GM23338 (cell line): Measurements from ENCODE around the gene DNAJC7. TPM values are rescaled to one million over a fixed set of nuclear protein-coding genes. Genes with fewer than 3 reads are reported as not detected.

Source experiments
- polyA plus RNA-seq: library from polyadenylated mRNA; unstranded; fragments of >200 nt; fragmentation: Nextera tagmentation; extraction: Ambion mirVana; gene quantifications from 2 replicates; pipeline ENCODE4 v1.2.1, GENCODE V29; 2016
- total RNA-seq: library from RNA; depleted of rRNA; stranded (reverse); fragments of >200 nt; shearing (Covaris generic); gene quantifications from 2 replicates; pipeline ENCODE4 v1.2.3, GENCODE V29; 2014; rRNA removed

The DNAJC7 gene
- total and polyA plus RNA-seq, 2 experiments from 2014 or later = 139 to 141 TPM

Other genes with a start within 250 kb of the DNAJC7 start
- gene JUP, start 230.7 kb downstream of the DNAJC7 start, total RNA-seq = 160 and 177 TPM in 2 replicates
- 45.5 and 47.2 TPM in 2 replicates for gene JUP, start 230.7 kb downstream of the DNAJC7 start, polyA plus RNA-seq
- 27.9 and 33.3 TPM in 2 replicates for gene P3H4, start 205.5 kb downstream of the DNAJC7 start, total RNA-seq
- gene P3H4, start 205.5 kb downstream of the DNAJC7 start, polyA plus RNA-seq = 16.0 and 17.0 TPM in 2 replicates
- gene FKBP10, start 204.4 kb downstream of the DNAJC7 start, total RNA-seq = 137 and 151 TPM in 2 replicates
- gene FKBP10, start 204.4 kb downstream of the DNAJC7 start, polyA plus RNA-seq = 26.2 and 32.2 TPM in 2 replicates
- gene NT5C3B, start 181.2 kb downstream of the DNAJC7 start, total RNA-seq = 68.9 and 78.3 TPM in 2 replicates
- 58.2 and 59.1 TPM in 2 replicates for gene NT5C3B, start 181.2 kb downstream of the DNAJC7 start, polyA plus RNA-seq
- 0.27 and 0.42 TPM in 2 replicates for gene KLHL10, start 179.6 kb downstream of the DNAJC7 start, total RNA-seq
- gene KLHL10, start 179.6 kb downstream of the DNAJC7 start, polyA plus RNA-seq = 0.13 TPM in 1 of 2 replicates, not detected in the other
- gene KLHL11, start 152.0 kb downstream of the DNAJC7 start, total RNA-seq = 23.7 and 25.5 TPM in 2 replicates
- 6.8 and 8.7 TPM in 2 replicates for gene KLHL11, start 152.0 kb downstream of the DNAJC7 start, polyA plus RNA-seq
- gene ACLY, start 98.5 kb downstream of the DNAJC7 start, total RNA-seq = 412 and 439 TPM in 2 replicates
- gene ACLY, start 98.5 kb downstream of the DNAJC7 start, polyA plus RNA-seq = 119 and 121 TPM in 2 replicates
- gene ODAD4, start 86.8 kb downstream of the DNAJC7 start, total RNA-seq = 0.12 and 1.8 TPM in 2 replicates
- gene ODAD4, start 86.8 kb downstream of the DNAJC7 start, polyA plus RNA-seq = 0.54 and 1.7 TPM in 2 replicates
- gene CNP, start 50.6 kb downstream of the DNAJC7 start, total RNA-seq = 40.3 and 47.8 TPM in 2 replicates
- gene CNP, start 50.6 kb downstream of the DNAJC7 start, polyA plus RNA-seq = 28.3 and 30.8 TPM in 2 replicates
- gene NKIRAS2, start 2.7 kb upstream of the DNAJC7 start, total RNA-seq = 42.5 and 52.9 TPM in 2 replicates
- gene NKIRAS2, start 2.7 kb upstream of the DNAJC7 start, polyA plus RNA-seq = 31.3 and 31.7 TPM in 2 replicates
- gene C17orf113, start 33.2 kb upstream of the DNAJC7 start, total RNA-seq = 1.8 and 2.1 TPM in 2 replicates
- gene C17orf113, start 33.2 kb upstream of the DNAJC7 start, polyA plus RNA-seq = 0.29 and 0.38 TPM in 2 replicates
- gene ZNF385C, start 81.0 kb upstream of the DNAJC7 start, total RNA-seq = 1.9 and 4.6 TPM in 2 replicates
- gene ZNF385C, start 81.0 kb upstream of the DNAJC7 start, polyA plus RNA-seq = 2.5 and 3.1 TPM in 2 replicates
- gene DHX58, start 95.3 kb upstream of the DNAJC7 start, total RNA-seq = 4.1 and 10.5 TPM in 2 replicates
- gene DHX58, start 95.3 kb upstream of the DNAJC7 start, polyA plus RNA-seq = 5.4 and 6.6 TPM in 2 replicates
- gene KAT2A, start 103.9 kb upstream of the DNAJC7 start, total RNA-seq = 25.2 and 44.5 TPM in 2 replicates
- gene KAT2A, start 103.9 kb upstream of the DNAJC7 start, polyA plus RNA-seq = 13.9 and 16.4 TPM in 2 replicates
- 0.52 TPM in 1 of 2 replicates, not detected in the other for gene HSPB9, start 105.4 kb upstream of the DNAJC7 start, total RNA-seq
- 0.26 and 0.31 TPM in 2 replicates for gene HSPB9, start 105.4 kb upstream of the DNAJC7 start, polyA plus RNA-seq
- gene RAB5C, start 137.6 kb upstream of the DNAJC7 start, total RNA-seq = 53.2 and 64.2 TPM in 2 replicates
- gene RAB5C, start 137.6 kb upstream of the DNAJC7 start, polyA plus RNA-seq = 23.9 and 28.2 TPM in 2 replicates
- gene KCNH4, start 163.7 kb upstream of the DNAJC7 start, total RNA-seq = 0.08 and 0.49 TPM in 2 replicates
- 0.05 and 0.08 TPM in 2 replicates for gene KCNH4, start 163.7 kb upstream of the DNAJC7 start, polyA plus RNA-seq
- not detected in 2 replicates for gene HCRT, start 168.0 kb upstream of the DNAJC7 start, total RNA-seq
- gene HCRT, start 168.0 kb upstream of the DNAJC7 start, polyA plus RNA-seq = 0.70 TPM in 1 of 2 replicates, not detected in the other
- gene GHDC, start 177.1 kb upstream of the DNAJC7 start, total RNA-seq = 6.4 and 13.8 TPM in 2 replicates
- gene GHDC, start 177.1 kb upstream of the DNAJC7 start, polyA plus RNA-seq = 3.0 and 4.0 TPM in 2 replicates